SK-N-SH (cell line): Measurements from ENCODE around the gene METTL4. TPM values are rescaled to one million over a fixed set of nuclear protein-coding genes. Genes with fewer than 3 reads are reported as not detected.

Experiments
- CTCF ChIA-PET: fragments of 300-600, 350-600 bp; formaldehyde crosslinking; extraction: SDS; loops from one replicate; lab custom pipeline; 2021; lab: Yijun Ruan, JAX
- POLR2A ChIA-PET: fragments of 350-600 bp; sonication (Branson Sonifier 250); formaldehyde crosslinking; extraction: SDS; loops from one replicate; lab custom pipeline; 2020; ENCODE audit warnings: antibody characterized with exemption, inconsistent platforms; lab: Yijun Ruan, JAX
- DNase-seq: peaks from one replicate; pipeline ENCODE4 v3.0.0; 2012
- H2AFZ ChIP-seq: fragments of 200-600 bp; sonication (generic); 2 replicates; pipeline ENCODE4 v1.8.1; 2016; ENCODE audit warnings: antibody characterized with exemption, mild to moderate bottlenecking, low read depth
- H3F3A ChIP-seq: fragments of 200-600 bp; sonication (generic); replicated peaks from 2 replicates; pipeline ENCODE3; 2016; ENCODE audit warnings: antibody characterized with exemption, mild to moderate bottlenecking; ENCODE audit not compliant: insufficient read depth
- H3K27ac ChIP-seq, 2 experiments: fragments of 200-500 bp in 1 of 2; fragments of 200-600 bp in 1 of 2; sonication (Bioruptor generic) in 1 of 2; sonication (generic), shearing (Covaris generic) in 1 of 2; 2 replicates each; pipeline versions ENCODE4 v1.5.1 to v1.6.1; 2014 to 2016; ENCODE audit warnings: low read depth in 2 of 2, inconsistent platforms in 1 of 2, low read length in 1 of 2, mild to moderate bottlenecking in 1 of 2, mixed read lengths in 1 of 2
- H3K27me3 ChIP-seq: fragments of 200-600 bp; sonication (generic), shearing (Covaris generic); 2 replicates; pipeline ENCODE4 v1.6.1; 2016; ENCODE audit warnings: mixed run types; ENCODE audit not compliant: insufficient read depth
- H3K36me3 ChIP-seq, 2 experiments: fragments of 200-500 bp in 1 of 2; fragments of 200-600 bp in 1 of 2; sonication (Bioruptor generic) in 1 of 2; sonication (generic) in 1 of 2; replicated peaks in 1 of 2; 2 replicates each; pipeline versions ENCODE3 to v1.5.1; 2014 to 2016; ENCODE audit warnings: low read length in 1 of 2, mild to moderate bottlenecking in 1 of 2; ENCODE audit not compliant: insufficient read depth in 2 of 2, control insufficient read depth in 1 of 2
- H3K4me1 ChIP-seq, 2 experiments: fragments of 200-500 bp in 1 of 2; fragments of 200-600 bp in 1 of 2; sonication (Bioruptor generic) in 1 of 2; sonication (generic), shearing (Covaris generic) in 1 of 2; 2 replicates each; pipeline versions ENCODE4 v1.5.1 to v1.6.1; 2014 to 2016; ENCODE audit warnings: low read depth in 1 of 2, low read length in 1 of 2, mixed run types in 1 of 2; ENCODE audit not compliant: insufficient read depth in 2 of 2, control insufficient read depth in 1 of 2
- H3K4me2 ChIP-seq: fragments of 200-600 bp; sonication (generic), shearing (Covaris generic); 2 replicates; pipeline ENCODE4 v1.6.1; 2017; ENCODE audit warnings: mixed run types
- H3K4me3 ChIP-seq, 2 experiments: fragments of 200-500 bp in 1 of 2; fragments of 200-600 bp in 1 of 2; sonication (Bioruptor generic) in 1 of 2; sonication (generic), shearing (Covaris generic) in 1 of 2; 2 replicates each; pipeline versions ENCODE4 v1.5.1 to v1.8.1; 2014 to 2016; ENCODE audit warnings: low read depth in 2 of 2, inconsistent platforms in 1 of 2, low read length in 1 of 2, mild to moderate bottlenecking in 1 of 2, mixed read lengths in 1 of 2, moderate library complexity in 1 of 2
- H3K79me2 ChIP-seq: fragments of 200-600 bp; sonication (generic); 2 replicates; pipeline ENCODE4 v1.8.1; 2017; ENCODE audit warnings: mild to moderate bottlenecking; ENCODE audit not compliant: insufficient read depth
- H3K9ac ChIP-seq: fragments of 200-600 bp; sonication (generic); 2 replicates; pipeline ENCODE4 v1.6.1; 2017; ENCODE audit warnings: mixed run types
- H3K9me2 ChIP-seq: fragments of 200-600 bp; sonication (generic); 2 replicates; pipeline ENCODE4 v1.6.1; 2017; ENCODE audit warnings: mixed run types
- H3K9me3 ChIP-seq: fragments of 200-600 bp; sonication (generic); 2 replicates; pipeline ENCODE4 v1.6.1; 2017; ENCODE audit warnings: mixed run types, mild to moderate bottlenecking, moderate library complexity
- H4K20me1 ChIP-seq: fragments of 200-600 bp; sonication (generic); 2 replicates; pipeline ENCODE4 v1.6.1; 2017; ENCODE audit warnings: mild to moderate bottlenecking, mixed run types; ENCODE audit not compliant: insufficient read depth
- ELF1 ChIP-seq: IDR thresholded peaks from 2 replicates; pipeline ENCODE4 v1.4.0; 2012
- FOSL2 ChIP-seq: IDR thresholded peaks from 2 replicates; pipeline ENCODE4 v1.4.0; 2012; ENCODE audit warnings: low read depth, mild to moderate bottlenecking, moderate library complexity, borderline replicate concordance
- GABPA ChIP-seq: IDR thresholded peaks from 2 replicates; pipeline ENCODE4 v1.4.0; 2012; ENCODE audit warnings: low read depth, mild to moderate bottlenecking
- GATA2 ChIP-seq: sonication (generic); formaldehyde crosslinking; IDR thresholded peaks from 2 replicates; pipeline ENCODE4 v1.5.0; 2020; ENCODE audit warnings: mild to moderate bottlenecking, missing genetic modification reagents
- IRF3 ChIP-seq: fragments of 150-350 bp; IDR thresholded peaks from 2 replicates; pipeline ENCODE4 v1.6.1; 2016; ENCODE audit warnings: mild to moderate bottlenecking, low read depth, low read length
- MEF2A ChIP-seq: IDR thresholded peaks from 2 replicates; pipeline ENCODE4 v1.4.0; 2012; ENCODE audit warnings: low read depth, borderline replicate concordance
- NRF1 ChIP-seq: IDR thresholded peaks from 2 replicates; pipeline ENCODE4 v1.6.1; 2012; ENCODE audit warnings: low read depth, mild to moderate bottlenecking, low read length
- RAD21 ChIP-seq: IDR thresholded peaks from 2 replicates; pipeline ENCODE4 v1.6.1; 2012; ENCODE audit warnings: mild to moderate bottlenecking, low read length
- RCOR1 ChIP-seq: fragments of 150-350 bp; IDR thresholded peaks from 2 replicates; pipeline ENCODE4 v1.6.1; 2017; ENCODE audit warnings: antibody characterized with exemption, low read length
- REST ChIP-seq: IDR thresholded peaks from 2 replicates; pipeline ENCODE4 v1.6.1; 2012; ENCODE audit warnings: mild to moderate bottlenecking, low read depth, low read length, moderate library complexity
- RXRA ChIP-seq: IDR thresholded peaks from 2 replicates; pipeline ENCODE4 v1.4.0; 2012; ENCODE audit warnings: low read depth, mild to moderate bottlenecking, borderline replicate concordance
- USF1 ChIP-seq: IDR thresholded peaks from 2 replicates; pipeline ENCODE4 v1.4.0; 2012; ENCODE audit warnings: low read depth, borderline replicate concordance
- USF2 ChIP-seq: fragments of 150-350 bp; IDR thresholded peaks from 2 replicates; pipeline ENCODE4 v1.6.1; 2017; ENCODE audit warnings: antibody characterized with exemption, low read length, low read depth, borderline replicate concordance
- YY1 ChIP-seq: IDR thresholded peaks from 2 replicates; pipeline ENCODE4 v1.4.0; 2012; ENCODE audit warnings: low read depth, mild to moderate bottlenecking
- WGBS: methylation state at CpG from one replicate; pipeline ENCODE4 v1.1.6; 2017; ENCODE audit warnings: low lambda C conversion rate; 5-methylcytosine and 5-hydroxymethylcytosine counted together
- polyA plus RNA-seq, 3 experiments: library from polyadenylated mRNA; depleted of rRNA; stranded (reverse); fragments of >200 nt; gene quantifications; 2 replicates each; pipeline ENCODE4 v1.2.3, GENCODE V29; 2012

METTL4 gene
- polyA plus RNA-seq, 1 of the 3 experiments (the other 2 are of a cell fraction) = 2.9 TPM

- Histone ChIP-seq H4K20me1 (no peaks in the 10 kb centered on the region), H3K79me2 (no peaks in the 10 kb centered on the region), H3K36me3 (no peaks in the 10 kb centered on the region), H3K9ac (no peak overlapping the region), H3K27ac (no peak overlapping the region), H3K4me2 (no peak overlapping the region), H3F3A (no peaks in the 10 kb centered on the region), H3K9me3 (no peaks in the 10 kb centered on the region), H3K4me3 (no peak overlapping the region), H3K4me1 (no peaks in the 10 kb centered on the region), H3K27me3 (no peaks in the 10 kb centered on the region), H3K9me2 (no peaks in the 10 kb centered on the region), H2AFZ (no peak overlapping the region)
- ChIA-PET POLR2A (no interaction called here), CTCF (no interaction called here)
- WGBS = 61% methylated on average over 1 of the region's 1 CpG
- TF ChIP-seq ELF1 = no peak
- no peak for DNase-seq
Measured at GRCh38 chr18:2502880-2503279, 68.4 kb downstream of the METTL4 start.

- H3F3A ChIP-seq = no peaks in the 10 kb centered on the region
- H3K4me3 ChIP-seq = no peak overlapping the region
- no peaks in the 10 kb centered on the region for H4K20me1 ChIP-seq
- no peaks in the 10 kb centered on the region for H3K27me3 ChIP-seq
- no peak overlapping the region for H2AFZ ChIP-seq
- 33% methylated on average over 3 of the region's 3 CpGs for WGBS
- H3K9me2 ChIP-seq = no peaks in the 10 kb centered on the region
- no peak overlapping the region for H3K9ac ChIP-seq
- no peak overlapping the region for H3K4me2 ChIP-seq
- H3K79me2 ChIP-seq = no peaks in the 10 kb centered on the region
- H3K9me3 ChIP-seq = no peaks in the 10 kb centered on the region
- CTCF ChIA-PET = no interaction called here
- TF ChIP-seq REST (no peak), GATA2 (CRISPR knock-in tag) (no peak), IRF3 (no peak)
- POLR2A ChIA-PET = no interaction called here
- H3K4me1 ChIP-seq = no peaks in the 10 kb centered on the region
- no peaks in the 10 kb centered on the region for H3K36me3 ChIP-seq
- DNase-seq = no peak
- H3K27ac ChIP-seq = no peak overlapping the region
Measured at GRCh38 chr18:2502394-2502793, 68.9 kb downstream of the METTL4 start.

GRCh38 chr18:2497797-2498196 is 73.5 kb downstream of the METTL4 start:
- no peak overlapping the region for H2AFZ ChIP-seq
- DNase-seq = no peak
- H4K20me1 ChIP-seq = no peaks in the 10 kb centered on the region
- ChIA-PET CTCF (interaction anchor here (1.3 kb wide), 1 partner anchor 49 kb away, joined by 4 read pairs; no protein-coding TSS in a partner anchor), POLR2A (no interaction called here)
- H3K9ac ChIP-seq = no peak overlapping the region
- H3F3A ChIP-seq = no peaks in the 10 kb centered on the region
- no peaks in the 10 kb centered on the region for H3K4me1 ChIP-seq
- 27% methylated on average over 2 of the region's 3 CpGs for WGBS
- no peak overlapping the region for H3K4me3 ChIP-seq
- no peaks in the 10 kb centered on the region for H3K36me3 ChIP-seq
- no peak overlapping the region for H3K27ac ChIP-seq
- H3K9me3 ChIP-seq = no peaks in the 10 kb centered on the region
- H3K79me2 ChIP-seq = no peaks in the 10 kb centered on the region
- H3K9me2 ChIP-seq = no peaks in the 10 kb centered on the region
- no peak overlapping the region for H3K4me2 ChIP-seq
- H3K27me3 ChIP-seq = no peaks in the 10 kb centered on the region
- TF ChIP-seq FOSL2 (no peak), USF2 (no peak), MEF2A (no peak), RCOR1 (no peak), USF1 (no peak), YY1 (no peak), NRF1 (no peak), RAD21 (no peak), GABPA (no peak), RXRA (no peak), GATA2 (CRISPR knock-in tag) (no peak)
